GM12891 (cell line): ENCODE measurements around the gene CACNB4.

Experiments used
- PAX5 ChIP-seq: IDR thresholded peaks from 2 replicates; pipeline ENCODE4 v1.6.1; 2011; ENCODE audit warnings: low read length, moderate library complexity, mild to moderate bottlenecking; ENCODE audit not compliant: insufficient read depth, severe bottlenecking
- POLR2A ChIP-seq: IDR thresholded peaks from 2 replicates; pipeline ENCODE4 v1.6.1; 2011; ENCODE audit warnings: low read depth, low read length, control low read depth
- POLR2AphosphoS5 ChIP-seq: IDR thresholded peaks from 2 replicates; pipeline ENCODE4 v1.6.1; 2011; ENCODE audit warnings: low read depth, low read length, control low read depth
- POU2F2 ChIP-seq: IDR thresholded peaks from 2 replicates; pipeline ENCODE4 v1.6.1; 2011; ENCODE audit warnings: low read depth, mild to moderate bottlenecking, control low read depth, low read length, moderate library complexity
- SPI1 ChIP-seq: IDR thresholded peaks from 2 replicates; pipeline ENCODE4 v1.6.1; 2011; ENCODE audit warnings: low read depth, low read length, control low read depth
- TAF1 ChIP-seq: IDR thresholded peaks from 2 replicates; pipeline ENCODE4 v1.6.1; 2011; ENCODE audit warnings: low read depth, low read length, control low read depth

DNA sequence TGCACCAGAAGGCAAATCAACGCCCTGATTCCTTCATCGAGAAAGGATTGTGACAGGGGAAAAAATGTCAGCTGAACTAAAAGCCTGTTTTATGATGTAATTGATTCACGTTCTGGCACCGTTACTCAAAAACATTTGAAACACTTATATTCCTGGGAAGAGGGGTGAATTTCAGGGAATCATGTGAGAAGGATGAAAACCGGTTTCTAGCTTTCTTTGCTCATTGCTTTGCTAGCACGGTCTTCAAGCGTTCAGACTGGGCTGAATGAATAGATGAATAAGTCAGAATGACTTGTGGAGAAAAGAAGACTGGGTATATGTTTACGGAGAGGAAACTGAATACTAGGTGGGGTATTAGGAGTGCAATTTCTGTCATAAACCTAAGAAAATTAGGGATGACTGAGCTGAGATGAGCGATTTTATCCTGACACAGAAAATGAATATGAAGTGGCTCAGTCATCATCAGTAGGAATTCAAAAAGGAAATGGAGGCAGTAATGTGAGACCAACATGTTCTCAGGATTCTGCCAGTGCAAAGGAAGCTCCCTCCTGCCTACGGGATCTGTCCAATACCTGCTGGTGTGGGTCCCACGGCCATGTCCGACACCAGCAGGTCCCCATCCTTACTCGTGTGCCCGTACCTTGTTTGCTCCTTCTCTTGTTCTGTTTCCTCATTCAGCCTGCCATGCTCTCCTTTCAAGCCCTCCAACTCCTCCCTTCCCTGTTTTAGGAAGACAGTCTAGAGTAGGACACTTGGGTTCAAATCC lies 146.0 kb downstream of the CACNB4 start:
- TF ChIP-seq POLR2AphosphoS5: no peak
- TF ChIP-seq POLR2A: no peak
- no peak for TF ChIP-seq TAF1
- no peak for TF ChIP-seq PAX5
- no peak for TF ChIP-seq POU2F2
- TF ChIP-seq SPI1: no peak
